GM19324 (cell line): Measurements from ENCODE around the gene KLHDC8A.
"Not testable (repeated sequence)": the region's sequence is repeated elsewhere in the genome, so short reads cannot be mapped to it uniquely, and the experiment has no call there.

Experiments
- ATAC-seq: cut with Tn5 transposase; IDR thresholded peaks from one replicate; pipeline ENCODE4 v1.9.1; 2021; ENCODE audit warnings: mild to moderate bottlenecking, moderate library complexity; ENCODE audit not compliant: unreplicated experiment, low FRiP score

KLHDC8A gene, protein sequence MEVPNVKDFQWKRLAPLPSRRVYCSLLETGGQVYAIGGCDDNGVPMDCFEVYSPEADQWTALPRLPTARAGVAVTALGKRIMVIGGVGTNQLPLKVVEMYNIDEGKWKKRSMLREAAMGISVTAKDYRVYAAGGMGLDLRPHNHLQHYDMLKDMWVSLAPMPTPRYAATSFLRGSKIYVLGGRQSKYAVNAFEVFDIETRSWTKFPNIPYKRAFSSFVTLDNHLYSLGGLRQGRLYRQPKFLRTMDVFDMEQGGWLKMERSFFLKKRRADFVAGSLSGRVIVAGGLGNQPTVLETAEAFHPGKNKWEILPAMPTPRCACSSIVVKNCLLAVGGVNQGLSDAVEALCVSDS

DNA sequence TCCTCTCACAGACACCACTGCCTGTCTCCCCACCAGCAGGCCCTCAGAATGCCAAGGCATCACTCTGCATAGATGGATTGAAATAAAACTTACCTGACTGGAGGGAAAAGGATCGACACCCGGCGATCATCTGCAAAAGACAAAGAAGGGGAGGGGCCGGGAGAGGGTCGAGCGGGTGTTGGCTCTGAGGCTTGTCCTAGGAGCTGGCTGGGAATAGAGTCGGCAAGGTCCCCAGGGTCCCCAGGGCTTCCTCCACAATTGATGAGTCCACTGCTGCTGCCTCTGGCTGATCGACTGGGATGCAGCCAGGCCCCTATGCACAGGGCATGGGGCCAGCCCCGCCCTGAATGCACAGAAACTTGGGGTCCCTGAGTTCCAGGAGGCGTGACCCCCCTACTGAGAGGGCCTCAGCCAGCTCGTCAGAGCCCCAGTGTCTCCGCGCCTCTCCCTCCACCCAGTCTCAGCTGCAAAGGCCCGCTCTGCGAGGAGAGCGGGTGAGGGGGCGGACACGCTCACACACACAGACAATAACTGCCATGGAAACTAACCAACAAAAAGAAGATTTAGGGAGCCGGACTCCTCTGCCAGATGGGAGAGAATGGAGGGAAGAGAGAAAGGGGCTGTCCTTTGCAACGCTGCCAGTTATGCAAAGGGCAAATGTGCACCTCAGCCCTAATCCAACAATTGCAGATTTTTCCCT is at the start of gene KLHDC8A:
KLHDC8A (minus strand) TSS at position 483 of the 700 bp plus-strand sequence. CDS start 13,318 bp downstream, outside the sequence.
- ATAC-seq, result no peak

DNA sequence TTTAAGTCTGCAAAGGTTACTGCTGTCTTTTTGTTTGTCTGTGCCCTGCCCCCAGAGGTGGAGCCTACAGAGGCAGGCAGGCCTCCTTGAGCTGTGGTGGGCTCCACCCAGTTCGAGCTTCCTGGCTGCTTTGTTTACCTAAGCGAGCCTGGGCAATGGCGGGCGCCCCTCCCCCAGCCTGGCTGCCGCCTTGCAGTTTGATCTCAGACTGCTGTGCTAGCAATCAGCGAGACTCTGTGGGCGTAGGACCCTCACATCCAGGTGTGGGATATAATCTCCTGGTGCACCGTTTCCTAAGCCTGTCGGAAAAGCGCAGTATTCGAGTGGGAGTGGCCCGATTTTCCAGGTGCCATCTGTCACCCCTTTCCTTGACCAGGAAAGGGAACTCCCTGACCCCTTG is 49.5 kb upstream of the KLHDC8A start:
- not testable (repeated sequence) for ATAC-seq

- not testable (repeated sequence) for ATAC-seq
Observed at GRCh38 chr1:205404484-205404883, 47.8 kb upstream of the KLHDC8A start.

- ATAC-seq, result no peak
Observed at GRCh38 chr1:205398586-205398985, 41.9 kb upstream of the KLHDC8A start.

DNA sequence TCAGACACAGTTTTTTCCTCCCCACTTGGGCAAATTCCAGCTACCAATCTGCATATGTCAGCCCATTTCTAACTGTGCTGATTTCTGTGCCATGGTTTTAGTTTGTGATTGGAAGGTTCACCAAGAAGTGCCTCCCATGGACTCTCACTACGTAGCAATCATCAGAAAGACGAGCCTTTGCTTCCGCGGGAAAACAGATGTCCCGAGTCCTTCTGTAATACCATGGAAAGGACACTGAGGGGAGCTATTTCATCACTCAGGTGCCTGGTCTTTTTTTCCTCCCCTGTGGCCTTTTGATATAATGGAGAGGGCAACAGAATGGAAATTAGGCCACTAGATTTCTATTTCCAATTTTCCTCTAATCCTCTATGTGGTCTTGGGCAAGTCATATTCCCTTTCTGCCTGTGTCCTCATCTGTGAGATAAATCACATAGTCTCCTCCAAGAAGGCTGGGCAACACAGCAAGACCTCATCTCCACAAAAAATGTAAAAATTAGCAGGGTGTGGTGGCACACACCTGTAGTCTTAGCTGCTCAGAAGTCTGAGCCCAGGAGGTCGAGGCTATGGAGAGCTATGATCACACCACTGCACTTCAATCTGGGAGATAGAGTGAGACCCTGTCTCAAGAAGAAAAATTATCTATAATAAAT is 40.4 kb upstream of the KLHDC8A start:
- no peak for ATAC-seq

GRCh38 chr1:205395616-205396015 is 38.9 kb upstream of the KLHDC8A start:
- no peak for ATAC-seq

DNA sequence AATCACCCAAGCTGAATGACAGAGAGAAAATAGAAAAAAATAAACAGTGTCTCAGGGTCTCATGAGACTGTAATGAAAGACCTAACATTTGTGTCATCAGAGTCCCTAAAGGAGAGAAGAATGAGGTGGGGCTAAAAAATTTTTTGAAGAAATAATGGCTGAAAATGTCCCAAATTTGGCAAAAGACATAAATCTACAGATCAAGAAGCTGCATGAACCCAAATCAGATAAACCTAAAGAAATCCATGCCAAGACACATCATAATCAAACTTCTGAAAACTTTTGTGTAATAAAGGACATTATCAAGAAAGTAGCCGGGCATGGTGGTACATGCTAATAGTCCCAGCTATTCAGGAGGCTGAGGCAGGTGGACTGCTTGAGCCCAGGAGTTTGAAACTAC is 35.9 kb upstream of the KLHDC8A start:
- ATAC-seq, result no peak

- no peak for ATAC-seq
Observed at GRCh38 chr1:205391386-205391785, 34.7 kb upstream of the KLHDC8A start.

GRCh38 chr1:205387845-205388244 is 31.1 kb upstream of the KLHDC8A start:
- ATAC-seq, result no peak

- not testable (repeated sequence) for ATAC-seq
Observed at GRCh38 chr1:205382990-205383389, 26.3 kb upstream of the KLHDC8A start.

GRCh38 chr1:205382561-205382960 is 25.8 kb upstream of the KLHDC8A start:
- no peak for ATAC-seq

GRCh38 chr1:205381305-205381704 is 24.6 kb upstream of the KLHDC8A start:
- ATAC-seq, result no peak

GRCh38 chr1:205380882-205381281 is 24.2 kb upstream of the KLHDC8A start:
- ATAC-seq, result no peak

DNA sequence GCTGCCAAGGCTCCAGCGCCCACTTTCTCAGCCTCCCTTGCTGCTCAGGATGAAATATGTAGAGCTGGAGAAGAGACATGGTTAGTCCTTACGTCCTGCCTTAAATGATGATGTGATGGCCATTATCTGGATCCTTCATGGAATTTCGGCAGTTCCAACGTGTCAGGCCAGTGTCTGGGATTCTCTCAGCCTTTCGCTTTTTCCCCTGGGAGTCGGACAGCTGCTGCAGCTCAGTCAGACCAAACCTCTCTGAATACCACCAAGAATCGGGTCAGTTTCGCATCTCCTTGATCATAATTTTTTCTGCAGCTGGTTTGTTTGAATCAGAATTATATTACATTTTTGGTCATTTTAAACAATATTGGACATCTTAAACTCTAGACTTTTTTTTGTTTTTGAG is 22.3 kb upstream of the KLHDC8A start:
- ATAC-seq, result no peak

GRCh38 chr1:205377355-205377754 is 20.6 kb upstream of the KLHDC8A start:
- no peak for ATAC-seq

DNA sequence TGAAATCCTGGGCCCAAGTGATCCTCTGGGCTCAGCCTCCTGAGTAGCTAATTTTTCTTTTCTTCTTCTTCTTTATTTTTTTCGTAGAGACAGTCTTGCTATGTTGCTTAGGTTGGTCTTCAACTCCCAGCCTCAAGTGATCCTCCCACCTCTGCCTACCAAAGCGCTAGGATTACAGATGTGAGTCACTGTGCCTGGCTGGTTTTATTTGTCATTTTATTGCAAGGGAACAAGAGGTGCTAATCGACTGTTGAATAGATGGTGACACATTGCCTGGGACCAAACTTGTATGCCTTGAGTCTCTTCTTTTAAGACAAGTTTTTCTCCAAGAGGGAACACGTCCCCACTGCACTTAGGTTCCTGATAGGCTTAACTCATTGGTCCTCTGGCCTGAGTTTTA is 20.0 kb upstream of the KLHDC8A start:
- no peak for ATAC-seq

- no peak for ATAC-seq
Observed at GRCh38 chr1:205375835-205376545, 19.3 kb upstream of the KLHDC8A start.

- no peak for ATAC-seq
Observed at GRCh38 chr1:205374210-205375078, 17.7 kb upstream of the KLHDC8A start.

- ATAC-seq, result no peak
Observed at GRCh38 chr1:205373798-205374175, 17.1 kb upstream of the KLHDC8A start.
